ENCODE results near the gene GNPDA1.

The GNPDA1 gene

DNA sequence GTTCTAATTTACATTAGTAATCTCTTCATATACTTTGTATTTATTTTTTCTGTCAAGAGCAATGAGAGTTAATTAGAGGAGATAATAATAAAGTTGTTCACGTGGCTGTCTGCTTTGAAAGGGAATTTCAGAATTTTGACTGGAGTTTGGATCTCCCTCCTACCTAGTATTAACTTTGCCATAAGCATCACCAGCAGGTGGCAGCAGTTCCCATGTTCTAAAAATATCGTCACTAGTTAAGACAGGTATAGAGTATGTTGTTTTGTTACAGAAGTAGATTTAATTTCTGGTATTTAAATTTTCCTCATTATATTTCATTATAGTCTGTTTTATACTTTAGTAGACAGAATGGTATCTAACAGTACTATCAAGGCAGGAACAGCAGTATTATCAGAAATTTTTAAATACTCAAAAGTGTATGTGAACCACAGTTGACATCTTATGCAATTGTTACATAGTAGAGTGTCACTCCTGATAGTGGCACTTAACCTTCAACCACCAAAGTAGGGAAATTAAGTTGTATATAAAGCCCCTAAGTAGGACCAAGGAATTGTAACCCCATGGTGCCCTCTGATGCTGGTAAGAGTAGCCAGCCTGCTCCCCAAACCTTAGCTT lies 20.4 kb downstream of the GNPDA1 start:
- peak; percentile 88 for DNase-seq (ENCODE audit: low spot score)

DNA sequence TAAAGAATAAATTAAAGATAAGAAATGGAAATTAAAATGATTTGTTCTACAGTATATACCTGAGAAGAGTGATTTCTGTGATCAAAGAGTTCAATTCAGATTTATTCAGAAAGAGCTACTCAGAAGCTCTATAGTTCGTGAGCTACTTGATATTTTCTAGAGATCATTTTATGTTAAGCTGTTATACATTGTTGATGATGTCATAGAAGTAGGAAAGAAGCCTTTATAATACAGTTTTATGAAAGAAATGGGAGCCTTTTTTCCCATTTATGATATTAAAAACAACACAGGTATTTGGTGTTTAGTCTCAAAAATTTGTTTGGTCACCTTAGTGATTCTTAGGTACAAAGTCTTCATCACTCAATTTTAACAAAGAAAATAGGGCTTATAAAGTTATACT lies 23.1 kb downstream of the GNPDA1 start:
- DNase-seq (ENCODE audit: low spot score) = no peak

DNA sequence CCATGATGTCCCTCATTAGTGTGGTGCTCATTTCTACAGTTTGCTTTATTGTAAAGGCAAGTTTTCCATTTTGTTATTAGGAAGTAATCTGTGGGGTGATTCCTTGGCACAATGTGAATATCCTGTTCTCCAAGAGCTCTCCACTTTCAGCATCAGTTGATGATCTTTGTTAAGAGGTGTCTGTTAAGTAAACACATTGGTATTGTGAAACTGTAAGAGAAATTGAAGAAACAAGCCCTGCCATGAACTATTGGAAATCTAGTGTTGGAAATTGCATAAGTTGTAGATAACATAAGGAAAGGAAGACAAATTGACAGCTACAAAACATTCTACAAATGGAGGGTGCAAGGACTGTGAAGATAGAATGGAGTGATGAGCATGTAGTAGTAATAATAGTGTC lies 26.8 kb downstream of the GNPDA1 start:
- DNase-seq (ENCODE audit: low spot score) = no peak

DNA sequence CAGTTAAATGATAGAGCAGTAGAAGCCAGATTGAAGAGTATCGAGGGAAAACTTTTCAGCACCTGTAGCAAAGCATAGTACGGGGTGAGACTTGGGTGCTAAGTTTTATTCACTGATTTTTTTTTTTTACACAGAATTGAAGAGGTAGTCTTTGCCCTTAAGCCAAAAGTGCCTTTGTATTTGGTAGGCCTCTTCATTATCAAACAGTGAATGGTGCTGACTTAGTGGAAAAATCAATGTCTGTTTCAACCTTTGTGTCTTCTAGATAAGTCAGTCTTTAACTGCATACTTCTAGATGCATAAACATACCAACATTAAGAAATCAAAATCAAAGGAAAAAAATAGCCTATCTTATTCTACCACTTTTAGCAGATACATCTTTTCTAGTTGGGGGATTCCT lies 30.2 kb downstream of the GNPDA1 start:
- no peak for DNase-seq (ENCODE audit: low spot score)

DNA sequence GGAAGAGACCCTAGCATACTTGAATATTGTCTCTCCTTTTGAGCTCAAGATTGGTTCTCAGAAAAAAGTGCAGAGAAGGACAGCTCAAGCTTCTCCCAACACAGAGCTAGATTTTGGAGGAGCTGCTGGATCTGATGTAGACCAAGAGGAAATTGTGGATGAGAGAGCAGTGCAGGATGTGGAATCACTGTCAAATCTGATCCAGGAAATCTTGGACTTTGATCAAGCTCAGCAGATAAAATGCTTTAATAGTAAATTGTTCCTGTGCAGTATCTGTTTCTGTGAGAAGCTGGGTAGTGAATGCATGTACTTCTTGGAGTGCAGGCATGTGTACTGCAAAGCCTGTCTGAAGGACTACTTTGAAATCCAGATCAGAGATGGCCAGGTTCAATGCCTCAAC lies 34.4 kb downstream of the GNPDA1 start:
- no peak for DNase-seq (ENCODE audit: low spot score)

DNA sequence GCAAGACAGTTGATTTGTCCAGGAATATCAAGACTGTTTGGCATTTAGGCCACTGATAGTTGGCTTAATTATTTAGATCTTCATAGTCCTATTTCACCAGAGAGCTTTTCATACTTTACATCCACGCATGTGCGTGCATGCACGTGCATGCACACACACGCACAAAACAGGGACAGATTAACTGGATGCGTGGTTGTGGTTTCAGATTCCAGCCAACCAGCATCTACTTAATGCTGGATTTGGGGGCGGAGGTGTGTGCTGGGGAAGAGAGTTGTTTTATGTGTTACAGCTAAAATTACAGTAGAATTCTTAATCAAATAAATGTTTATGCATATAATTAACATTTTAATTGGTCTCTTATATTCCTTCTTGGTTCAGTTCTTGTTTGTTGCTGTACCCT lies 36.7 kb downstream of the GNPDA1 start:
- DNase-seq (ENCODE audit: low spot score) = no peak

DNA sequence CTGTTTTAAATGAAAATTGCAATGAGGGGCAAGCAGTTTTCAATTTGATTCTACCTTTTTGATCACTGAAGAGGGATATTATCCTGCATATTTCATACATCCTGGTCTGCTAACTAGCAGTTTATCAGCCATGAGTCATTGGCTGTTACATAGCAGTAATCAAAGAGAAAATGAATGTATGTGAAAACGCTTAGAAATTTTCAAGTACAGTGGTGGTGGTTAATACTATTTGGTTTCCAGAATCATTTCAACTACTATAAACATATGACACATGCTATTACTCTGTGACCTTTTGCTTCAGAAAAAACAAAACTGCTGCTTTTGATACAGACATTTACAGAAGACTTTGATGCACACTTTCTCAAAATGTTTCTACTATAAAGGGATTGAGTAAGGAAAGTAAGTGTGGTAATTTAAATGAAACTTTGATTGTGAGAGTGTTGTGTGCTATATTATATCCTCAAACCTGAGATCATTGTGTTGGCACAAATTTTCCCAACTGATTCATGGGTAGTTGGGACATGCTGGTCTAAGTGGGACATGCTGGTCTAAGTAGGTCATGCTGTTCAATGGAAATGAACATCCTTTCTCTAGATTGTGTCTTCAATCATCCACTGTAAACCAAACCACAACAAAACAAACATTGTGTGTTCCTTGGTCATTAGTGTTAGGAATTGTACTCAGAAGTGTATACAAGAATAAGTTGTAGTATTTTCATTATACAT lies 38.8 kb downstream of the GNPDA1 start:
- DNase-seq (ENCODE audit: low spot score) = peak; percentile 22

DNA sequence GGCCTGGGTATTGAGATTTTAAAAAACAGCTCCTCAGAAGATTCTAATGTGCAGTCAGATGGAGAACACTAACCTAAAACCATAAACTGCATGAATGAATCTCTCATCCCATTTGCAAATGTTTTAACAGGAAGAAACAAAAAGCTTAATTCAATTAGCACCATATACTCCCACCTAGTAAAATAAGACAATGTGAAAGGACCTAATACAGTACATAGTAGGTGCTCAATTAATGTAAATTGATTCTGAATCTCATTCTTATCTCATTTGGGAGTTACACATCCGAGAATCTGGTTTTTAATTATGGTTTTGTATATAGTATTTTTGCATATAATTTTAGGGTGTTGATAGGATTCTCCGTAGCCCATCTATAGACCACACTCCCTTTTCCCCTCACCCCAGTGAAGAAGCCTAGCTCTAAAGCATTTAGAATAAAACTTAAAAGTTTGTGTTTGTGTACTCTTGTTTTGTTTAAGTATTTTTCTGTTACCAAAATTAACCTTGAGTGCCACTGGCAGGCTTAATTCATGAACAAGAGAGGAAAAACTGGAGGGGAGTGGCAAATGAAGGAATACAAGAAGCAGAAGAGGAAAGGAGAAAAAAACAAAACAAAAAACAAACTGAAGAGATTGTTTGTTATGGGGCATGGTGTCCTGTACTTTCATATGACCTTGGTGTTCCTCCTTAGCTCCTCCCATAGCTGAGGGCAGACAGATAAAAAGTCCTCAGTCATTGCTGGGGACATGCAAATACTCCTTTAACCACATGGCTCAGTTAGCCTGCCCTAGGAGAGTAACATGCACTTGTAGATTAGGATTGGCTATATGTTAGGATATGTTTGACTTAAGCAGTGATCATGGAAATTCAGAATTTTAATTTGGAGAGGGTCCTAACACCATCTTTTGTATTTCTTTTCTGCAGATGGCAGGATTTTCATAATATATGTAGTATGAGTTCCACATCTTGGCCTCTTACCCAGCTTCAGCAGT lies 42.8 kb downstream of the GNPDA1 start:
- peak; percentile 14 for DNase-seq (ENCODE audit: low spot score)

DNA sequence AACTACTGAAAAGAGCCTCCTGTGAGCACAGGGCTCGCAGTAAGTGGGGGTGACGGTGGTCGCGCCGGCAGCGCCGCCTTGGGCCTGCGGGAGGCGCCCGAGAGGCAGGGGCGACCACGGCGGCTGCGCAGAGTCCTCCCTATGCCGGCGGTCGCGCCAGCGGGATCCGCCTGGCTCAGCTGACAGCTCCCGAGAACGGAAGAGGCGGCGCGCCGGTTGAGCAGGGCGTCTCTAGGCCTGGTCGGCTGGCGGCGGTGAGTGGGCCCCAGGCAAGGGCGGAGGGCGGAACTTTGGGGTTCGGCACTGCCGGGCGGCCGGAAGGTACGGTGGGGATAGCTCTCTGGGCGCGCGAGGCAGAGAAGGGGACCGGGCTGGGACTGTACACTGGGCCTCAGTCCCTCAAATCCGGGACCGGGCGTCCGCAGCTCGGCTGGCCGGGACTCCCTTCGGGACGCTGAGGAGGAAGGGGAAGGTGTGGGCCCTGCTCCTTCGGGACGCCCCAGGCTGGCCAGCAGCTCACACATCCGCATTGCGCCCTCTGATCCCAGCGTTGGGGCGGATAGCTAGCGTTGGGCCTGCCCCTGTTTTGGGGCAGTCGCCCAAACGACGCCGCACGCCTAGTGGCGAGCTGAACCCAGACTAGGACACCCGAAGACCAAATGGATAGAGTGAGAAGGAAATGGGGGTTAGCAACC lies 43.8 kb downstream of the GNPDA1 start, which contains the start of gene RNF14:
Gene RNF14, plus strand, starts transcription at position 192 of the 695 bp plus-strand sequence. CDS start 4,484 bp downstream, outside the sequence.
- peak; percentile 91 for DNase-seq (ENCODE audit: low spot score)

DNA sequence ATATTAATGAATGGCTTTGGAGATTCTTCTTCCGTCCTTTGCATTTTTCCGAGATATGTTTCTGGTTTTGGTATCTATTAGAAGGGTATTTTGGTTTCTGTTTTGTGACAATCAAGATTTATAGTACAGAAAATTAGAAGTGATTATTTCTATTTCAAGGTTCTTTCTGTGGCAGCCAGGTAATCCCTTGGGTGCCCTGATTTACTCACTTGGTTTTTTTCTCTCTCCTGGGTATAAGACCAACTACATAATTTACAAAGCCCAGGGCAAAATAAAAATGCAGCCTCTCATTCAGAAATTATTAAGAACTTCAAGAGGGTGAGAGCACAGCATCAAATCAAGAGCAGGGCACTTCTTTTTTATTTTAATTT lies 45.9 kb downstream of the GNPDA1 start:
- DNase-seq (ENCODE audit: low spot score) = no peak

DNA sequence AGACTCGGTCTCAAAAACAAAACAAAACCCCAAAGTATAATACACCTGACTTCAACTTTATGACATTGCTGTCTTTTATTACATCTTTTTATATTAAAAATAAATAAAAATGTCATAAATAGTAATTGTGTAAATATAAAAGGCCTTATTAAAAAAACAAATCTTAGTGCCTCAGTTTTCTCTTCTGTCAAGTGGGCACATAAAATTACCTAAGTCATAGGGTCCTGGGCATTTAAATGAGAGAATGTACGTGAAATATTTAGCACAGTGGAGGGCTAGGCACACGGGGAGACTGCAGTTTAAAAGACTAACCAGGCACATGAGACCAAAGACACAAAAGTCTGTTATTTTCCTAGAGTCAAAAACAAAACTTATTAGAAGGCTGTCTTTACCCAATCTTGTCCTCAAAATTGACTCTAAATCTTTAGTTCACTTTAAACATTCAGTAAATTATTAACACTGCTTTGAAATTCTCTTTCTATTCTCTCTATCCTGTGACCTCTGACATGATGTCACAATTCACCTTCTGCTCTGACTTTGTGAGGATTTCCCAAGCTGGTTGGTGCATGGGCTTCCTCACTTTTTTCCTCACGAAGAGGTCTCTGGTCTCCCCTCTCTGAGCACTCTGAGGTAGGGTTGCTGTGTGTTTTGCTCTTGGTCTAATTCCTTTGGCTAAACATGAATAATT lies 46.4 kb downstream of the GNPDA1 start:
- no peak for DNase-seq (ENCODE audit: low spot score)

DNA sequence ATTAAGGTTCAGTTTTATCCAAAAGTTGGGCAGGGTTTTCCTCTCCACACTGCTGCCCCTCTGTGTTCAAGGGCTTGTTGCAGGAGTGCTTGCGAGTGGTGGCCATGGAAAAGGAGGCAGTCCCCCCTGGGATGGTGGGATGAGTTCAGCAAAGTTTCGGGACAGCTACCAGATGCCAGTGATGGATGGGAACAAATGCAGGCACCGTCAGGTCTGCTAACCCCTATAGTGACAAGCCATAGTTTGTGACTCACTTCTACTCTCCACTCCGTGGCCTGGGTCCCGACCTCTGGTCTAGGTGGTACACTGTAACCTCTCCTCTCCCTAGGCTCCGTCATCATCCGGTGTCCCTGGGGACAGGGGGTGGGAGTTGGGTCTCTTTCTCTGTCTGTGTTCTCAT lies 47.8 kb downstream of the GNPDA1 start:
- no peak for DNase-seq (ENCODE audit: low spot score)

DNA sequence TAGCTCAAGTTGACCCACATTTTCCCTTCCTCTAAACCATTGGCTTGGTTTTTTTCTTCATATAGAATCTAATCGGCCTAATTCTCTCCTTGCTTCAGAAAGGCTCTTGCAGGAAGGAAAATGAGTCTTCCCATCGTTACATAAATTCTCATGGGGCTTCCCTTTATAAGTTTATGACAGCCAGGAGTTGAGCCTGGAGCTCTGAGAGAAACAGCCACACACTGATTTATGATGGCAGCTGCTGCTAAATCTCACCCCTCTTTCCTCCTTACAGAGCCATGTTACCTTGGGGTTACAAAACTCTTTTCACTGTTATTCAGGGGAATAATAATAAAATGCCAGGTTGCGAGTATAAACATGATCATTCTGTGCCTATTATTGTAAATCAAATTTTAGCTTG lies 49.1 kb downstream of the GNPDA1 start:
- DNase-seq (ENCODE audit: low spot score) = no peak

DNA sequence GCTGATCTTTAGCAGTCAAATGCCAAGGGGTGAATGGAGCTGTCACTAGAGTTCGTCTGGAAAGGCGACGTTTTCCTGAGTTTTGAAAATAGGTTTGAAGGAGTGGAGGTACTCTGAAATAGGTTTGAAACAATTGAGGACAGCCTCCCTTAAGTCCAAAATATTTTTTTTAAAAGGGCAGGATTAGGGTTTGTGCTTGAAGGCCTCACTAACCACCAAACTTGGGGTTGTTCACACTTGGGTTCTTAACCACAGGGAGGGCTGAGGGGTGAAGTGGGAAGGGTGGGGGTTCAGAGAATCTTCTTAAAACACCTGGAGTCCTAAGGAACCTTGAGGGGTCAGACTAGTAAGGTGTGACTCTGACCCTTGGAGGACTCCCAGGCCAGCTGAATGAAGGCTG lies 51.4 kb downstream of the GNPDA1 start:
- DNase-seq (ENCODE audit: low spot score) = no peak

DNA sequence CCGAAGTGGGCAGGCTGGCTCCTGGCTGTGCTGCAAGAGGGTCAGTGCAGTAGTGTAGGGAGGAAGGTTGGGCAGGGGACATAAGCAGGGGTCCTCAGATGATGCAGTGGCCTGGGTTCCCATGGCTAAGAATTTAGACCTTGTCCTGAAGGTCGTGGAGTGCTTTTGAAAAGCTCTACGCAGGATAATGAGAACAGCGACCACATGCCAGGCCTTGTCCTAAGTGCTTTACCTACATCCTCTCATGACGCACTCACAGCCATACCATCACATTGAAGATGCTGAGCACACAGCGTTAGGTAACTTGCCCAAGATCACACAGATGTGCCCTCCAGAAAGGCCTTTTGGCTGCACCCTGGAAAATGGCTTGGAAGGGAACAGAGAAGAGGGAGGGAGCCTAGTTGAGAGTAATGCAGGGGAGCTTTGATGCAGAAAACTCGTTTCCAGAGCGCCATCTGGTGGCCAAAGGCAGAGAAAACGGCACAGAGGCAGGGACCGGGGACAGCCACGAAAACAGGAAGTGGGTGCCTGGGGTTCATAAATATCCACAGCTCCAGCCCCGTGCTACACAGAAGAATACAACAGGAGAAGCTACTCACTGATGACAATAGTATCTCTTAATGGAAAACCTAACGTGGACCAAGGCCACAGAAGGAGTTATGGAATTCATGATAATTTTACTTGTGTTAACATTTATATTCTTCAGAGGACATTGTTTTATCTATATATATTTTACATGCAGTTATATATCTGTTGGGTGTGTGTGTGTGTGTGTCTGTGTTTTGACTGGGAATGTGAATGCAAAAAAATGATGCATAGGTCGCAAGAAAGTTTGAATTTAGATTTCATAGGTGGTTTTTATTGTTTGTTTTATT lies 52.1 kb downstream of the GNPDA1 start:
- DNase-seq (ENCODE audit: low spot score) = peak; percentile 93

DNA sequence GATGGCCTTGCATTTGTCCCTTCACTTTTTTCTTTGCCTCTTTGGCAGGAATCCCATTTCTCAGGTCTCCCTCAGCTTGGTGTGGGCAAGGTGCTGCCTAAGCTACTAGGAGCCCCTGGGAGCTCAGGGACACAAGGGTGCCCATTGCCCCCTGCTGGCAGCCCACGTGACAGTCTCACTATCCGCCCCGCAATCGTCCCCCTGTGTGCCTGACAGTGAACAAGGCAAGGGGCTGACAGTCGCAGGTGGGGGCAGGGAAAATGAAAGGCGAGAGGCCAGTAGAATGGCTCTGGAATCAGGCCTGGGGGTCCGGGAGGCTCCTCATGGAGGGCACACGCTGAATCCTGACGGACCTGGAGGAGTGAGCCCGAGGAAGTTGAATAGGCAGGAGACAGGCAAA lies 52.8 kb downstream of the GNPDA1 start:
- no peak for DNase-seq (ENCODE audit: low spot score)

DNA sequence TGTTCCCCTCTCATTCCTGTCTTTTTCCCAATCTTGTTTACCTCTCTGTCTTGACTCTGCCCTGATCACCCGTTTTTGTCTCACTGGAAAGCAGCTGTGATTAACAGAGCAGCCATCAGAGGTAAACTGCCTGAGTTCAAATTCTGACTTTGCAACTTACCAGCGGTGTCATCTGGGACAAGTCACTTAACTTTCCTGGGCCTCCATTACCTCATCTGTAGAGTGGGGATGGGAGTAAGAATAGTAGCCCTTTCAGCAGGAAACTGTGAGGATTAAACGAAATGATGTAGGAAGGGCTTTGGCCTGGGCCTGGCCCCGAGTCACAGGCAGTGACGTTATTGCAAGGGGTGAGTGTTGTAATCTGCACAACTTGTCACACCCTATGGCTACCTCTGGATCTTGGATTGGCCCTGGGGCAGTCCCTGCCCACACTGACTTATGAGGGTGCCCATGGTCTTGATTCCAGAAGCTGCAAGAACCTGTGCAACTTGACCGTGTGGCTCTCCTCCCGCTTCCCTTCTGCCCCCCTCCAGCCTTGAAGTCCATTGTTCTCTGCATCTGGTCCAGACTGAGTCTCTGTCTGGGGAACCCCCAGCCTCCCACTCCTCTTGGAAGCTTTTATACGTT lies 54.2 kb downstream of the GNPDA1 start:
- no peak for DNase-seq (ENCODE audit: low spot score)

DNA sequence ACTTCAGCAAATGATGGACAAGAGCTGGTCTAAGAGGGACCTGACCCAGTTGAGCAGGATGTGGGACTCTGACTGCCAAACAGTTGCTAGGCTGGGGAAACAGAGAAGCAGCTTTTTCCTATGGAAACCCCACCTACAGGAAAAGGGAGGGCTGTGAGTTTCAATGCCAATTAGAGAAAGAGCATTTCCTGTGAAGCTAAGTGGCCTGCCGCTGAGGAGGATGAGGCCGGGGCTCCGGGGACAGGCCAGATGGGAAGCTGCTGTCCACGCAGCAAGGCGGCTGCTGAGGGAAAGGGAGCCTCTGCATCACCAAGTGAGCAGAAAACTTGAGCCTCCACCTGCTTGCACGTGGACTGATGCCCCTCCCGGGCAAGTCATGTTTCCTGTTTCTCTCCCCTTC lies 54.7 kb downstream of the GNPDA1 start, which contains the start of gene PCDH12:
Gene PCDH12, minus strand, starts transcription at position 90 of the 400 bp plus-strand sequence. CDS start 351 bp downstream, outside the sequence.
- DNase-seq (ENCODE audit: low spot score) = no peak

DNA sequence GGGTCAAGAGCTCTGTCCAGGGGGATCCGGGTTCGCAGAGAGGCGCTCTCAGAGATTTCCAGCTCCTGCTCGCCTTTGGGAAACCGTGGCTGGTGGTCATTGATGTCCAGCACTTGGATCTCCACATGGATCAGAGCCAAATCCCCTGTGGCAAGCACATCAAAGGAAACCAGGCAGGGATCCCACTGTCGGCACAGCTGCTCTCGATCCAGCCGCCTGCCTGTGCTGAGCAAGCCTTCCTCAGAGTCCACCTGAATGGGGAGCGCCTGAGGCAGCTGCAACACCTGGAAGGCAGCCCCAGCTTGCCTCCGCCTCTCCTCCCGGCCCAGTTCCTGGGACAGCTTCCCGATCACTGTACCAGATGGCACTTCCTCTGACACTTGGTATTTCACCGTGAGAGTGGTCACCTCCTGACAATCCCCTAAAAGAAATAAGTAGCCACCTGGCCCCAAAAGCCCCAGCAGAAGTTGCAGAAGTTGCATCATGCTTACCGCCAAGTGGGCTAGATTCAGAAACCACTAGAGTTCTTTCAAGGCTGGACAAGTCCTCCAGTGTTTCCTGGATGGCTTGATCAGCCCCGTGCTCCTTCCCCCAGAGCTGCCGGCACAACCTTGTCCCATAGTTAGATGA lies 55.3 kb downstream of the GNPDA1 start:
- DNase-seq (ENCODE audit: low spot score) = no peak
